H1 (cell line): ENCODE data around the gene CLNS1A.

Source experiments
- CHD2 ChIP-seq: IDR thresholded peaks from 2 replicates; pipeline ENCODE4 v1.6.1; 2012; ENCODE audit warnings: low read length, improper control_type of control experiment
- CHD7 ChIP-seq: fragments of 300-600 bp; sonication (generic); IDR thresholded peaks from 2 replicates; pipeline ENCODE4 v1.7.1; 2012; ENCODE audit warnings: low read length, moderate library complexity, mild to moderate bottlenecking, inconsistent platforms; ENCODE audit not compliant: insufficient replicate concordance
- EP300 ChIP-seq, 2 experiments: IDR thresholded peaks; 1 replicate in 1 of 2; 2 replicates in 1 of 2; pipeline ENCODE4 v1.6.1; 2011 to 2012; ENCODE audit warnings: low read depth in 2 of 2, low read length in 2 of 2, mild to moderate bottlenecking in 2 of 2, borderline replicate concordance in 1 of 2, inconsistent platforms in 1 of 2, moderate library complexity in 1 of 2
- EZH2 ChIP-seq: fragments of 200-600 bp; sonication (generic); IDR thresholded peaks from 2 replicates; pipeline ENCODE4 v1.7.1; 2012; ENCODE audit warnings: low read depth, mild to moderate bottlenecking, moderate library complexity, low read length, inconsistent platforms; ENCODE audit not compliant: severe bottlenecking
- GABPA ChIP-seq: IDR thresholded peaks from 2 replicates; pipeline ENCODE4 v1.6.1; 2011; ENCODE audit warnings: mild to moderate bottlenecking, low read length, moderate library complexity, borderline replicate concordance; ENCODE audit not compliant: insufficient read depth
- HDAC2 ChIP-seq, 2 experiments: fragments of 300-600 bp in 1 of 2; sonication (generic) in 1 of 2; IDR thresholded peaks; 2 replicates each; pipeline ENCODE4 v1.6.1; 2011 to 2012; ENCODE audit warnings: low read depth in 2 of 2, low read length in 2 of 2, mild to moderate bottlenecking in 2 of 2, moderate library complexity in 2 of 2, borderline replicate concordance in 1 of 2, inconsistent platforms in 1 of 2
- JUND ChIP-seq: IDR thresholded peaks from 2 replicates; pipeline ENCODE4 v1.6.1; 2011; ENCODE audit warnings: mild to moderate bottlenecking, improper control_type of control experiment, low read length
- POLR2A ChIP-seq, 2 experiments: IDR thresholded peaks; 1 replicate in 1 of 2; 2 replicates in 1 of 2; pipeline ENCODE4 v1.6.1; 2011; ENCODE audit warnings: low read depth in 2 of 2, low read length in 2 of 2, mild to moderate bottlenecking in 2 of 2; ENCODE audit errors: control extremely low read depth in 1 of 2
- RAD21 ChIP-seq, 2 experiments: IDR thresholded peaks in 1 of 2; conservative IDR thresholded peaks in 1 of 2; 2 replicates each; pipeline ENCODE4 v1.6.1; 2011; ENCODE audit warnings: low read depth in 2 of 2, low read length in 2 of 2, improper control_type of control experiment in 1 of 2, inconsistent platforms in 1 of 2, mild to moderate bottlenecking in 1 of 2, moderate library complexity in 1 of 2
- RBBP5 ChIP-seq: IDR thresholded peaks from 2 replicates; pipeline ENCODE4 v1.7.1; 2012; ENCODE audit warnings: low read depth, mild to moderate bottlenecking, inconsistent platforms, low read length, moderate library complexity, borderline replicate concordance
- RXRA ChIP-seq: IDR thresholded peaks from 2 replicates; pipeline ENCODE4 v1.6.1; 2011; ENCODE audit warnings: low read depth, mild to moderate bottlenecking, low read length, moderate library complexity; ENCODE audit not compliant: insufficient read depth
- TAF1 ChIP-seq: IDR thresholded peaks from 2 replicates; pipeline ENCODE4 v1.6.1; 2011; ENCODE audit warnings: mild to moderate bottlenecking, low read depth, low read length
- TAF7 ChIP-seq: optimal IDR thresholded peaks from 2 replicates; pipeline ENCODE3; 2011; ENCODE audit warnings: low read depth, mild to moderate bottlenecking, inconsistent platforms, low read length, moderate library complexity, borderline replicate concordance
- TF ChIP-seq, protein P1 (sequence below), 3 experiments: IDR thresholded peaks; 1 replicate in 2 of 3; 2 replicates in 1 of 3; pipeline versions ENCODE4 v1.5.1 to v1.6.1; 2011; ENCODE audit warnings: low read length in 3 of 3, mild to moderate bottlenecking in 3 of 3, inconsistent platforms in 2 of 3, low read depth in 1 of 3, moderate library complexity in 1 of 3; ENCODE audit not compliant: insufficient read depth in 1 of 3; ENCODE audit errors: control extremely low read depth in 1 of 3

GRCh38 chr11:77637345-77638165 is at the start of gene CLNS1A:
- TF ChIP-seq, protein P1, sequence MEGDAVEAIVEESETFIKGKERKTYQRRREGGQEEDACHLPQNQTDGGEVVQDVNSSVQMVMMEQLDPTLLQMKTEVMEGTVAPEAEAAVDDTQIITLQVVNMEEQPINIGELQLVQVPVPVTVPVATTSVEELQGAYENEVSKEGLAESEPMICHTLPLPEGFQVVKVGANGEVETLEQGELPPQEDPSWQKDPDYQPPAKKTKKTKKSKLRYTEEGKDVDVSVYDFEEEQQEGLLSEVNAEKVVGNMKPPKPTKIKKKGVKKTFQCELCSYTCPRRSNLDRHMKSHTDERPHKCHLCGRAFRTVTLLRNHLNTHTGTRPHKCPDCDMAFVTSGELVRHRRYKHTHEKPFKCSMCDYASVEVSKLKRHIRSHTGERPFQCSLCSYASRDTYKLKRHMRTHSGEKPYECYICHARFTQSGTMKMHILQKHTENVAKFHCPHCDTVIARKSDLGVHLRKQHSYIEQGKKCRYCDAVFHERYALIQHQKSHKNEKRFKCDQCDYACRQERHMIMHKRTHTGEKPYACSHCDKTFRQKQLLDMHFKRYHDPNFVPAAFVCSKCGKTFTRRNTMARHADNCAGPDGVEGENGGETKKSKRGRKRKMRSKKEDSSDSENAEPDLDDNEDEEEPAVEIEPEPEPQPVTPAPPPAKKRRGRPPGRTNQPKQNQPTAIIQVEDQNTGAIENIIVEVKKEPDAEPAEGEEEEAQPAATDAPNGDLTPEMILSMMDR (IDR thresholded peaks at IDR 0.05; ENCODE audit: control extremely low read depth in 1 of 3, insufficient read depth in 1 of 3, low read depth in 1 of 3, low read length in 3 of 3), result peak in 1 of 3 experiments; percentile 4; a peak in 1 of 4 replicates
- TF ChIP-seq EZH2 (no peak), GABPA (peak; percentile 96), CHD2 (peak; percentile 74), EP300 (IDR thresholded peaks at IDR 0.05; ENCODE audit: borderline replicate concordance in 1 of 2, low read depth in 2 of 2, low read length in 2 of 2) (no peak), RAD21 (IDR thresholded peaks at IDR 0.05 in 1 of 2, conservative IDR thresholded peaks at IDR 0.05 in 1 of 2; ENCODE audit: low read depth in 2 of 2, low read length in 2 of 2) (no peak), TAF7 (peak; percentile 90), TAF1 (peak; percentile 99), CHD7 (no peak), POLR2A (IDR thresholded peaks at IDR 0.05; ENCODE audit: control extremely low read depth in 1 of 2, low read depth in 2 of 2, low read length in 2 of 2) (peak; percentile 81 to 95), HDAC2 (IDR thresholded peaks at IDR 0.05; ENCODE audit: borderline replicate concordance in 1 of 2, low read depth in 2 of 2, low read length in 2 of 2) (no peak), JUND (no peak), RBBP5 (peak; percentile 78; the same call in 1 of the 2 replicates), RXRA (no peak)
